Vagina (tissue), 2 donors: Measurements from ENCODE around the gene LNX2.

Experiments
- CTCF ChIP-seq, 3 experiments: fragments of 450-650 bp in 2 of 3; fragments of 200-600 bp in 1 of 3; sonication (generic) in 1 of 3; IDR thresholded peaks; one replicate each; pipeline ENCODE4 v1.5.1; 2017 to 2019; ENCODE audit warnings: antibody characterized with exemption in 3 of 3, mild to moderate bottlenecking in 2 of 3, moderate library complexity in 2 of 3
- POLR2A ChIP-seq, 2 donors: fragments of 450-650 bp; IDR thresholded peaks; one replicate each; pipeline ENCODE4 v1.6.1; 2017; ENCODE audit warnings: antibody characterized with exemption in 2 of 2, mild to moderate bottlenecking in 2 of 2, moderate library complexity in 2 of 2
- POLR2AphosphoS5 ChIP-seq, 2 donors: sonication (generic); formaldehyde crosslinking; IDR thresholded peaks; one replicate each; pipeline ENCODE4 v1.9.0; 2017; ENCODE audit warnings: antibody characterized with exemption in 2 of 2, mild to moderate bottlenecking in 2 of 2, low read depth in 1 of 2; ENCODE audit not compliant: insufficient read depth in 1 of 2

GRCh38 chr13:27659145-27659865 lies 39.0 kb upstream of the LNX2 start:
- TF ChIP-seq CTCF (IDR thresholded peaks at IDR 0.05) (no peak), POLR2A (IDR thresholded peaks at IDR 0.05) (no peak), POLR2AphosphoS5 (IDR thresholded peaks at IDR 0.05; ENCODE audit: insufficient read depth in 1 of 2, low read depth in 1 of 2) (no peak)
